GM23248 (cell line): Measurements from ENCODE around the gene CTNNA3. TPM values are rescaled to one million over a fixed set of nuclear protein-coding genes. Genes with fewer than 3 reads are reported as not detected.

Experiments used
- DNase-seq: peaks from one replicate; pipeline ENCODE4 v3.0.0-alpha.2; 2015
- H2AFZ ChIP-seq: fragments of 200-600 bp; sonication (generic); 2 replicates; pipeline ENCODE4 v1.6.1; 2016; ENCODE audit warnings: antibody characterized with exemption
- H3F3A ChIP-seq: fragments of 200-600 bp; sonication (generic); 2 replicates; pipeline ENCODE4 v1.6.1; 2016; ENCODE audit warnings: mild to moderate bottlenecking, antibody characterized with exemption, mixed run types; ENCODE audit not compliant: insufficient read depth
- H3K27ac ChIP-seq: fragments of 200-600 bp; sonication (generic); 2 replicates; pipeline ENCODE4 v1.5.1; 2016; ENCODE audit warnings: mild to moderate bottlenecking
- H3K27me3 ChIP-seq: fragments of 200-600 bp; sonication (generic); replicated peaks from 2 replicates; pipeline ENCODE4 v1.6.1; 2016; ENCODE audit warnings: mild to moderate bottlenecking; ENCODE audit not compliant: insufficient read depth
- H3K36me3 ChIP-seq: fragments of 200-600 bp; sonication (generic); 2 replicates; pipeline ENCODE4 v1.6.1; 2016; ENCODE audit warnings: low read depth, mild to moderate bottlenecking
- H3K4me1 ChIP-seq: fragments of 200-600 bp; sonication (generic); 2 replicates; pipeline ENCODE4 v1.6.1; 2016; ENCODE audit warnings: mild to moderate bottlenecking; ENCODE audit not compliant: insufficient read depth
- H3K4me2 ChIP-seq: fragments of 200-600 bp; sonication (generic); one replicate; pipeline ENCODE4 v1.6.1; 2016; ENCODE audit warnings: mild to moderate bottlenecking; ENCODE audit not compliant: unreplicated experiment
- H3K4me3 ChIP-seq: fragments of 200-600 bp; sonication (generic); 2 replicates; pipeline ENCODE4 v1.5.1; 2016; ENCODE audit warnings: mild to moderate bottlenecking
- H3K79me2 ChIP-seq: fragments of 200-600 bp; sonication (generic); 2 replicates; pipeline ENCODE4 v1.6.1; 2016; ENCODE audit warnings: mild to moderate bottlenecking; ENCODE audit not compliant: insufficient read depth
- H3K9ac ChIP-seq: fragments of 200-600 bp; sonication (generic); 2 replicates; pipeline ENCODE4 v1.6.1; 2016; ENCODE audit warnings: mild to moderate bottlenecking
- H3K9me2 ChIP-seq: fragments of 200-600 bp; sonication (generic); 2 replicates; pipeline ENCODE4 v1.6.1; 2016; ENCODE audit warnings: mixed run types, mild to moderate bottlenecking, moderate library complexity; ENCODE audit not compliant: insufficient read depth
- H3K9me3 ChIP-seq: fragments of 200-600 bp; sonication (generic); one replicate; pipeline ENCODE4 v1.6.1; 2017; ENCODE audit warnings: low read depth
- H4K20me1 ChIP-seq: fragments of 200-600 bp; sonication (generic); 2 replicates; pipeline ENCODE4 v1.6.0; 2016; ENCODE audit not compliant: insufficient read depth
- EZH2 ChIP-seq: fragments of 200-600 bp; sonication (generic); IDR thresholded peaks from 2 replicates; pipeline ENCODE4 v1.6.1; 2018; ENCODE audit warnings: antibody characterized with exemption, mild to moderate bottlenecking; ENCODE audit not compliant: insufficient read depth, poor library complexity, severe bottlenecking
- EZH2phosphoT487 ChIP-seq: fragments of 200-600 bp; sonication (generic); IDR thresholded peaks from 2 replicates; pipeline ENCODE4 v1.6.1; 2018; ENCODE audit warnings: antibody characterized with exemption, moderate library complexity, mild to moderate bottlenecking, low read depth; ENCODE audit not compliant: insufficient read depth
- WGBS, 2 experiments: methylation state at CpG; one replicate each; pipeline ENCODE4 v1.1.6; 2015 to 2017; ENCODE audit warnings: low lambda C conversion rate in 2 of 2, low coverage in 1 of 2; ENCODE audit errors: missing lambda C conversion rate in 2 of 2; 5-methylcytosine and 5-hydroxymethylcytosine counted together
- in situ Hi-C: fragments of 300-500 bp; cut with MboI; formaldehyde crosslinking; loops from 2 replicates; pipeline ENCODE4 v1.15.0; 2020
- polyA plus RNA-seq: library from polyadenylated mRNA; unstranded; fragments of >200 nt; fragmentation: Nextera tagmentation; extraction: Ambion mirVana; gene quantifications from 2 replicates; pipeline ENCODE4 v1.2.1, GENCODE V29; 2016
- total RNA-seq: library from RNA; depleted of rRNA; stranded (reverse); fragments of >200 nt; shearing (Covaris generic); gene quantifications from 2 replicates; pipeline ENCODE4 v1.2.3, GENCODE V29; 2014

CTNNA3 gene
- total and polyA plus RNA-seq, 2 experiments from 2014 or later: not detected

GRCh38 chr10:66931340-66931948, 764.6 kb downstream of the CTNNA3 start:
- Histone ChIP-seq H3K9me2 (no peaks in the 10 kb centered on the region), H3K27me3 (peaks cover 28% of the 10 kb centered on the region), H3K9me3 (no peaks in the 10 kb centered on the region), H3F3A (no peaks in the 10 kb centered on the region), H3K4me3 (no peak overlapping the region), H2AFZ (no peak overlapping the region), H3K36me3 (no peaks in the 10 kb centered on the region), H3K4me1 (no peaks in the 10 kb centered on the region), H3K9ac (no peak overlapping the region), H3K79me2 (no peaks in the 10 kb centered on the region), H4K20me1 (no peaks in the 10 kb centered on the region), H3K27ac (no peak overlapping the region), H3K4me2 (no peak overlapping the region)
- in situ Hi-C loops: no loop called here
- DNase-seq: peak; percentile 62
- WGBS, 2 experiments: 29 to 31% methylated on average over 5 of the region's 5 CpGs
- TF ChIP-seq EZH2phosphoT487: no peak
- no peak for TF ChIP-seq EZH2

GRCh38 chr10:66929375-66929774, 766.6 kb downstream of the CTNNA3 start:
- H4K20me1 ChIP-seq: no peaks in the 10 kb centered on the region
- H3K27me3 ChIP-seq: peaks cover 31% of the 10 kb centered on the region
- no peak overlapping the region for H3K9ac ChIP-seq
- H2AFZ ChIP-seq: no peak overlapping the region
- H3K9me2 ChIP-seq: no peaks in the 10 kb centered on the region
- WGBS, 2 experiments: 16 to 17% methylated on average over 5 of the region's 5 CpGs
- H3K4me3 ChIP-seq: no peak overlapping the region
- TF ChIP-seq EZH2phosphoT487: no peak
- no peak for TF ChIP-seq EZH2
- H3K4me2 ChIP-seq: no peak overlapping the region
- in situ Hi-C loops: no loop called here
- no peaks in the 10 kb centered on the region for H3K79me2 ChIP-seq
- H3F3A ChIP-seq: no peaks in the 10 kb centered on the region
- H3K4me1 ChIP-seq: no peaks in the 10 kb centered on the region
- DNase-seq: no peak
- H3K27ac ChIP-seq: no peak overlapping the region
- no peaks in the 10 kb centered on the region for H3K9me3 ChIP-seq
- no peaks in the 10 kb centered on the region for H3K36me3 ChIP-seq

DNA sequence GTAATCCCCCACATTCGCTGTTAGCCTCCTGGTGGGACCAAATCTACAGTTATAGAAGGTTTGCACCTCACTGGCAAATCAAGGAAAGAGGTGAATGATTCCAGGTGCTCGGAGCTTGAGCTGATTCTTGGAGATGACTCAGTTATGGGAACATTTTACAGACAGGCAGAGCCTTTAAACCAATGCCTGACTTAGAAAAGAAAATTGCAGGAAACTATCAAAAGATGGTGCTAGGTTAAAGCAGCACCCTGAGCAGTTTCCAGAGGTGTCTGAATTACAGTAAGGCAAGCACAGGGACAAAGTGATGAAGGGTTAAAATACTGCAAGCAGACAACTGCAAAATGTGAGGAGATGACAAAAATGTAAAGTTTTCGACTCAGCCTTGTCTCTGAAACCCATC, 767.2 kb downstream of the CTNNA3 start:
- Histone ChIP-seq H3K79me2 (no peaks in the 10 kb centered on the region), H3K4me1 (no peaks in the 10 kb centered on the region), H3K9me2 (no peaks in the 10 kb centered on the region), H3K9me3 (no peaks in the 10 kb centered on the region), H3K27me3 (peaks cover 31% of the 10 kb centered on the region), H4K20me1 (no peaks in the 10 kb centered on the region), H2AFZ (no peak overlapping the region), H3F3A (no peaks in the 10 kb centered on the region), H3K4me2 (no peak overlapping the region), H3K9ac (no peak overlapping the region), H3K36me3 (no peaks in the 10 kb centered on the region), H3K4me3 (no peak overlapping the region), H3K27ac (no peak overlapping the region)
- DNase-seq: no peak
- no peak for TF ChIP-seq EZH2phosphoT487
- TF ChIP-seq EZH2: no peak
- in situ Hi-C loops: no loop called here
- WGBS, 2 experiments: 19 to 26% methylated on average over 3 of the region's 3 CpGs

- H3K27me3 ChIP-seq: peaks cover 31% of the 10 kb centered on the region
- H3K9ac ChIP-seq: no peak overlapping the region
- H3K4me2 ChIP-seq: no peak overlapping the region
- H4K20me1 ChIP-seq: no peaks in the 10 kb centered on the region
- DNase-seq: peak; percentile 23
- no peak overlapping the region for H2AFZ ChIP-seq
- no peak overlapping the region for H3K27ac ChIP-seq
- H3K9me2 ChIP-seq: no peaks in the 10 kb centered on the region
- H3K79me2 ChIP-seq: no peaks in the 10 kb centered on the region
- no peaks in the 10 kb centered on the region for H3K4me1 ChIP-seq
- WGBS, 2 experiments: 6 to 7% methylated on average over 30 of the region's 30 CpGs
- H3K36me3 ChIP-seq: no peaks in the 10 kb centered on the region
- TF ChIP-seq EZH2phosphoT487 (no peak), EZH2 (no peak)
- H3K4me3 ChIP-seq: no peak overlapping the region
- no peaks in the 10 kb centered on the region for H3K9me3 ChIP-seq
- no peaks in the 10 kb centered on the region for H3F3A ChIP-seq
- in situ Hi-C loops: no loop called here
These were observed 767.8 kb downstream of the CTNNA3 start for GRCh38 chr10:66927971-66928770.
